Forelimb muscle (tissue), 1 donor: ENCODE results near the gene OSBP2. TPM values are rescaled to one million over a fixed set of nuclear protein-coding genes. Genes with fewer than 3 reads are reported as not detected.

Experiments used
- DNase-seq: peaks from one replicate; pipeline ENCODE4 v3.0.0-alpha.2; 2013; ENCODE audit warnings: low read depth
- polyA plus RNA-seq: library from polyadenylated mRNA; unstranded; fragments of 120-200 nt; gene quantifications from one replicate; pipeline ENCODE4 v1.2.1, GENCODE V29; 2013; ENCODE audit not compliant: insufficient read length

OSBP2 gene
- polyA plus RNA-seq, 1 donor: 5.0 TPM

GRCh38 chr22:30867746-30868662 is 173.3 kb downstream of the OSBP2 start:
- no peak for DNase-seq

- no peak for DNase-seq
Observed at GRCh38 chr22:30868663-30869385, 174.2 kb downstream of the OSBP2 start.

- DNase-seq: no peak
Observed at GRCh38 chr22:30869667-30870395, 175.2 kb downstream of the OSBP2 start.

- no peak for DNase-seq
Observed at GRCh38 chr22:30870451-30871345, 176.0 kb downstream of the OSBP2 start.

GRCh38 chr22:30871391-30872284 is 177.0 kb downstream of the OSBP2 start:
- DNase-seq: no peak

- DNase-seq: no peak
Observed at GRCh38 chr22:30872285-30873041, 177.8 kb downstream of the OSBP2 start.

- DNase-seq: no peak
Observed at GRCh38 chr22:30873086-30873650, 178.5 kb downstream of the OSBP2 start.

GRCh38 chr22:30873661-30874060 is 179.0 kb downstream of the OSBP2 start:
- DNase-seq: no peak

GRCh38 chr22:30874431-30875370 is 180.0 kb downstream of the OSBP2 start:
- DNase-seq: no peak

GRCh38 chr22:30875481-30876215 is 181.0 kb downstream of the OSBP2 start:
- no peak for DNase-seq

- no peak for DNase-seq
Observed at GRCh38 chr22:30876221-30876751, 181.6 kb downstream of the OSBP2 start.

- DNase-seq: no peak
Observed at GRCh38 chr22:30876915-30877553, 182.4 kb downstream of the OSBP2 start.

GRCh38 chr22:30877662-30878515 is 183.2 kb downstream of the OSBP2 start:
- no peak for DNase-seq

- no peak for DNase-seq
Observed at GRCh38 chr22:30878516-30879414, 184.1 kb downstream of the OSBP2 start.
